Choroid plexus epithelial cell (primary cell): Measurements from ENCODE around the gene GNAZ.

ENCODE experiments used
- DNase-seq: peaks from one replicate; pipeline ENCODE4 v3.0.0-alpha.2; 2010; ENCODE audit warnings: low read depth
- H3K4me3 ChIP-seq: 2 replicates; pipeline ENCODE4 v1.5.1; 2011; ENCODE audit warnings: low read depth, mild to moderate bottlenecking, control low read depth, low read length, moderate library complexity
- TF ChIP-seq, protein P1 (sequence below): conservative IDR thresholded peaks from 2 replicates; pipeline ENCODE4 v1.5.1; 2011; ENCODE audit warnings: low read depth, mild to moderate bottlenecking, control low read depth, inconsistent platforms, low read length, moderate library complexity

GNAZ gene

GRCh38 chr22:23075525-23076216 lies 5.4 kb downstream of the GNAZ start:
- TF ChIP-seq, protein P1, sequence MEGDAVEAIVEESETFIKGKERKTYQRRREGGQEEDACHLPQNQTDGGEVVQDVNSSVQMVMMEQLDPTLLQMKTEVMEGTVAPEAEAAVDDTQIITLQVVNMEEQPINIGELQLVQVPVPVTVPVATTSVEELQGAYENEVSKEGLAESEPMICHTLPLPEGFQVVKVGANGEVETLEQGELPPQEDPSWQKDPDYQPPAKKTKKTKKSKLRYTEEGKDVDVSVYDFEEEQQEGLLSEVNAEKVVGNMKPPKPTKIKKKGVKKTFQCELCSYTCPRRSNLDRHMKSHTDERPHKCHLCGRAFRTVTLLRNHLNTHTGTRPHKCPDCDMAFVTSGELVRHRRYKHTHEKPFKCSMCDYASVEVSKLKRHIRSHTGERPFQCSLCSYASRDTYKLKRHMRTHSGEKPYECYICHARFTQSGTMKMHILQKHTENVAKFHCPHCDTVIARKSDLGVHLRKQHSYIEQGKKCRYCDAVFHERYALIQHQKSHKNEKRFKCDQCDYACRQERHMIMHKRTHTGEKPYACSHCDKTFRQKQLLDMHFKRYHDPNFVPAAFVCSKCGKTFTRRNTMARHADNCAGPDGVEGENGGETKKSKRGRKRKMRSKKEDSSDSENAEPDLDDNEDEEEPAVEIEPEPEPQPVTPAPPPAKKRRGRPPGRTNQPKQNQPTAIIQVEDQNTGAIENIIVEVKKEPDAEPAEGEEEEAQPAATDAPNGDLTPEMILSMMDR = no peak
- no peak for DNase-seq
- H3K4me3 ChIP-seq = no peak overlapping the region

DNA sequence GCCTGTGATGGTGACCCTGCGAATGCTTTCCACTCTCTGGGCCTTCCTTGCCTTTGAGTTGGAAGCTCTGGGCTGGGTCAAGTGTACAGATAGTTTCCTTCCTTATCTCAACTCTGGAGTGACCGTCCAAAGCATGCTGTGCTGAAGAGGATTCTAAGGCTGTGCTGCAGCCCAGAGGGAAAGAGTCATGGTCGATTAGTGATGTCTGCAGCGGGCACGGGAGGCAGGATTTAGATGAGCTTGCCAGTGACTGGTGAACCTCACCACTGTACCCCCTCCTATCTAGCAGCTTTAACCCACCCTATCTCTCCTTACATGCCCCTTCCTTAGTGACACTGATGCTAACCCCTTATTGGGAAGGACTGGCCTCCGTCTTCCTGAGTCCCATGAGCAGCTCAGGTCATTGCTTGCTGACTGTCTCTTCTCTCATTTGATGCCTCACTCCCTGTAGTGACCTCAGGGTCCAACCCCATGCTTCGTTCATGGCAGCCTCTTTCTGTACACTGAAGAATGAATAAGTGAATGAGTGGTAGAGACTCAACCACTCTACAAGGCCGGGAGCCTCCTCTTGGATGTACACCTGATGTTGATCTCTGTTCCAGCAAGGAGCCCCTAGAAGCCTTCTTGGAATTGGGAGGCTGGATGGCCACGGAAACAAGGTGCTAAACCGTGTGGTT lies 6.7 kb downstream of the GNAZ start:
- TF ChIP-seq, protein P1 = no peak
- DNase-seq = no peak
- no peak overlapping the region for H3K4me3 ChIP-seq

DNA sequence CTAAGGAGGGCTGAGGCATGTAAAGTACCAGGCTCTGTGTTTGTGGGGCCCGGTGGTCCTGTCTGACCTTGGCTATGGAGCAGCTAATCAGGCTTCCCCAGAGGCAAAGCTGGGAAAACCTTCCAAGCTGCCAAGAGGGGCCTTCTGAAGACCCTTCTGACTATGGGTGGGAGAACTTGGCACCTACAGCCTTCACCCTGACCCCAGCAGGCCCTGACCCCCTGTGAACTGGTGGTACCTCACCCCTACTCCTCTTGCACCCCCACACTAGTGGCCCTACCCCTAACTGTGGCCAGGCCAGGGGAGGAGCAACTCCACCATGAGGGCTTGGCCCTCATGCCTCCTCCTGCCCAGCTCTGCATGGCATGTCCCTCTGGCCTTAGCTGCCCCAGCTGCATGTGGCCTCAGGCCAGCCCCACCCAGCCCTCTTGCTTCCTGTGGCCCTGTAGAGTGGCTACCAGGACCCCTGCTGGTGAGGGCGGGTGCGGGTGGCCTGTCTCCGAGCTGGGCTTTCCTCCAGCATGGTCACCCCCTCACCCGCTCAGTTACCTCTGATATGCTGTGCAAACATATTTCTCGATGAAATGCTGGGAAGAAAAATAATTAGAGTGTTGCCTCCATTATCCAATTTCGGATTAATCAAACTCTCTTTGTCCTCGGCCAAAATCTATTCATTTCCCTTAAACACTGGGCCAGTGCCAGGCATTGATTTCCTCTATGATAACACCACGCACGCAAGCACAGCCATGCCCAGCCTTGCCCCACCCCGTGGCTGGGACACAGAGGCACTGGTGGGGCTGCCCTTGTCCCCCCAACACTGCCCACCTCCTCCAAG lies 7.5 kb downstream of the GNAZ start:
- TF ChIP-seq, protein P1 = no peak
- no peak overlapping the region for H3K4me3 ChIP-seq
- DNase-seq = no peak

DNA sequence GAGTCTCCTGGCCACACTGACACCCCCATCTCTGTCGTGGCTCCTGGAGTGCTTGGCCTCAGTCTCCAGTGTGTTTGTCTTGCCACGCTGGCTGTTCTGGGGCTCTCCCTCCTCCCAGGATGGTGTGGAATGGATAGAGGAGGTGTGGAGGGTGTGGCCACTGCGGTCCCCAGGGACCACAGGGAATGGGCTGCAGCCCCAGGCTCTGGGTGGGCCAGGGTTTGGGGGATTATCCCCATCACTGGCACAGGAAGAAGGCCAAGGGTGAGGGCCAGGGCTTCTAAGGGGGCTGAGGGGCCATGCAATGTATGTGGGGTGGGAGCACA lies 8.1 kb downstream of the GNAZ start:
- DNase-seq = no peak
- TF ChIP-seq, protein P1 = no peak

GRCh38 chr22:23079240-23079768 lies 9.0 kb downstream of the GNAZ start:
- DNase-seq = no peak
- no peak overlapping the region for H3K4me3 ChIP-seq
- TF ChIP-seq, protein P1 = no peak

More for the DNA sequence above, 8.1 kb downstream of the GNAZ start:
- no peak overlapping the region for H3K4me3 ChIP-seq

DNA sequence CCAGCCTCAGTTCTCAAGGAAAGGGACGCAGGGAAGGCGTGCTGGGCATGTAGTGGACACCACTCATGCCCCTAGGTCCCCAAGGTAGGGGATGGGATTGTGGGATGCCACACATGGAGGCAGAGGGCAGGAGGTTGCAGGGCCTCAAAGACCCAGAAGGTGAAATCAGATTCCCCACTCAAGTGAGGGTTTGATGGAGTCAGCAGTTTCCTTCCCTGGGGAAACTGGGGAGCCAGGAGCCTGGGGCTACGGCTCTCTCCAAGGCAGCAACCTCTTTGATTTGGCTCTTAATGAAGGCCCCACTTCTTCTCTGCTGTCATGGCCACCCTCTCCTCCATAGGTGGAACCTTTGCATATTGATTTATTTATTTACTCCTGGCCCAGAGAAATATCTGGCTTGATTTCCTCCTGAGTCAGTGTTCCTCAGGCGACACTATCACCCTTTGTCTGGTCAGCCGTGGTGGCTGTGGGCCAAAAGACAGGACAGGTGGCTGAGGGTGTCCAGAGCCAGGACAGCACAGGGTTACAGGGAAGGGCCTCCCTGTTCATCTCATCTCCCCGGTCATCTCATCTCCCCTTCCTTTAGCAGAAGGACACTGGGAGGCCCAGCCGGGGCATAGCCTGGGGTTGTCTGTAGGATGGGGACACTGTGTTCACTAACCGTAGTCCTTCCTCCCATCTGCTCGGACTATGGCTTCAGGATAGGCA lies 9.6 kb downstream of the GNAZ start:
- DNase-seq = no peak
- TF ChIP-seq, protein P1 = no peak
- no peak overlapping the region for H3K4me3 ChIP-seq
